ENCODE measurements around the gene CNTN5.

DNA sequence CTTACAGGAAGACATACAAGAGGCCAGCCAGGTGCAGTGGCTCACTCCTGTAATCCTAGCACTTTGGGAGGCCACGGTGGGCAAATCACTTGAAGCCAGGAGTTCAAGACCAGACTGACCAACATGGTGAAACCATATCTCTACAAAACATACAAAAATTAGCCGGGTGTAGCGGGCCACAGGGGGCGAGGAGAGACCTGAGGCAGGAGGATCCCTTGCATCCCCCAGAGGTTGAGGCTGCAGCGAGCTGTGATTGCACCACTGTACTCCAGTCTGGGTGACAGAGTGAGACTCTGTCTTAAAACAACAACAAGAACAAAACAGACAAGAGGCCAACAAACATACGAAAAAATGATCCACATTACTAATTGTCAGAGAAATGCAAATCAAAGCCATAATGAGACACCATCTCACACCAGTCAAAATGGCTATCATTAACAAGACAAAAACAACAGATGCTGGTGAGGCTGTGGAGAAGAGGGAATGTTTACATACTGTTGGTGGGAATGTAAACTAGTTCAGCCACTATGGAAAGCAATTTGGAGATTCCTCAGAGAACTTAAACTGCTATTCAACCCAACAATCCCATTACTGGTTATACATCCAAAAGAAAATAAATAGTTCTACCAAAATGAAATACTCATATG lies 1167.5 kb downstream of the CNTN5 start:
- TF ChIP-seq EZH2 (IDR thresholded peaks at IDR 0.05; ENCODE audit: insufficient read depth, poor library complexity, severe bottlenecking): no peak
- no peak for TF ChIP-seq EZH2phosphoT487 (IDR thresholded peaks at IDR 0.05; ENCODE audit: insufficient read depth, low read depth)

All from GM23248 (cell line).